GM23338 (cell line): ENCODE data around the gene RAX2. TPM values are rescaled to one million over a fixed set of nuclear protein-coding genes. Genes with fewer than 3 reads are reported as not detected.

ENCODE experiments used
- ATAC-seq: fragments of 200-7000 bp; cut with Tn5 transposase; 3 replicates; pipeline ENCODE4 v1.9.1; 2020
- DNase-seq: peaks from one replicate; pipeline ENCODE4 v3.0.0-alpha.2; 2015; ENCODE audit warnings: low spot score
- H2AFZ ChIP-seq: fragments of 200-600 bp; sonication (generic); 2 replicates; pipeline ENCODE4 v1.8.0; 2016; ENCODE audit warnings: antibody characterized with exemption, mild to moderate bottlenecking, moderate library complexity
- H3F3A ChIP-seq: fragments of 200-600 bp; sonication (generic); replicated peaks from 2 replicates; pipeline ENCODE4 v1.8.0; 2017; ENCODE audit warnings: antibody characterized with exemption, mixed run types, low read depth
- H3K27ac ChIP-seq: fragments of 200-600 bp; sonication (generic); 2 replicates; pipeline ENCODE4 v1.6.1; 2016; ENCODE audit warnings: low read depth
- H3K27me3 ChIP-seq: fragments of 200-600 bp; sonication (generic); 2 replicates; pipeline ENCODE4 v1.8.0; 2016; ENCODE audit warnings: mild to moderate bottlenecking, mixed run types, moderate library complexity; ENCODE audit not compliant: insufficient read depth
- H3K36me3 ChIP-seq: fragments of 200-600 bp; sonication (generic); 2 replicates; pipeline ENCODE4 v1.8.0; 2016; ENCODE audit warnings: mild to moderate bottlenecking; ENCODE audit not compliant: insufficient read depth
- H3K4me1 ChIP-seq: fragments of 200-600 bp; sonication (generic); 2 replicates; pipeline ENCODE4 v1.8.0; 2016; ENCODE audit warnings: mild to moderate bottlenecking, moderate library complexity; ENCODE audit not compliant: insufficient read depth
- H3K4me2 ChIP-seq: fragments of 200-600 bp; sonication (generic); 2 replicates; pipeline ENCODE4 v1.7.1; 2017; ENCODE audit warnings: mixed run types
- H3K4me3 ChIP-seq: fragments of 200-600 bp; sonication (generic); 2 replicates; pipeline ENCODE4 v1.6.1; 2016; ENCODE audit warnings: mixed run types
- H3K79me2 ChIP-seq: fragments of 200-600 bp; sonication (generic); replicated peaks from 2 replicates; pipeline ENCODE4 v1.8.0; 2017; ENCODE audit warnings: mild to moderate bottlenecking; ENCODE audit not compliant: insufficient read depth
- H3K9me2 ChIP-seq: fragments of 200-600 bp; sonication (generic); 2 replicates; pipeline ENCODE4 v1.8.0; 2017; ENCODE audit not compliant: insufficient read depth
- H4K20me1 ChIP-seq: fragments of 200-600 bp; sonication (generic); replicated peaks from 2 replicates; pipeline ENCODE4 v1.8.0; 2017; ENCODE audit warnings: mild to moderate bottlenecking; ENCODE audit not compliant: insufficient read depth
- H3K27ac Mint-ChIP-seq: 2 replicates; pipeline ENCODE4 v1.8.0; 2020; ENCODE audit warnings: inconsistent platforms, mild to moderate bottlenecking, moderate library complexity, mixed read lengths
- H3K27me3 Mint-ChIP-seq: 3 replicates; pipeline ENCODE4 v1.8.0; 2022; ENCODE audit warnings: low read depth, mild to moderate bottlenecking, moderate library complexity, mixed read lengths, inconsistent platforms; ENCODE audit not compliant: insufficient read depth, poor library complexity
- H3K36me3 Mint-ChIP-seq: 3 replicates; pipeline ENCODE4 v1.8.0; 2021; ENCODE audit warnings: low read depth, mild to moderate bottlenecking, inconsistent platforms, moderate library complexity, mixed read lengths
- H3K4me1 Mint-ChIP-seq: 3 replicates; pipeline ENCODE4 v1.8.0; 2020; ENCODE audit warnings: mild to moderate bottlenecking, inconsistent platforms, mixed read lengths
- H3K4me3 Mint-ChIP-seq: 3 replicates; pipeline ENCODE4 v1.8.0; 2021; ENCODE audit warnings: moderate library complexity, mild to moderate bottlenecking, inconsistent platforms, mixed read lengths
- H3K9me3 Mint-ChIP-seq: 3 replicates; pipeline ENCODE4 v1.8.0; 2020; ENCODE audit warnings: moderate library complexity, mild to moderate bottlenecking, inconsistent platforms, mixed read lengths
- CREB1 ChIP-seq: fragments of 250-450 bp; sonication (Bioruptor Pico); IDR thresholded peaks from 2 replicates; pipeline ENCODE4 v1.5.0; 2020; ENCODE audit warnings: low read depth, mild to moderate bottlenecking, moderate library complexity
- CTCF ChIP-seq, 2 experiments: fragments of 200-600 bp in 1 of 2; sonication (generic) in 1 of 2; conservative IDR thresholded peaks; 2 replicates each; pipeline versions ENCODE4 v1.5.1 to v1.6.1; 2016 to 2017; ENCODE audit warnings: antibody characterized with exemption in 2 of 2, low read depth in 2 of 2, mild to moderate bottlenecking in 2 of 2, moderate library complexity in 1 of 2
- EZH2phosphoT487 ChIP-seq: fragments of 200-600 bp; sonication (generic); IDR thresholded peaks from one replicate; pipeline ENCODE4 v1.8.1; 2018; ENCODE audit warnings: antibody characterized with exemption; ENCODE audit not compliant: unreplicated experiment
- JUNB ChIP-seq: IDR thresholded peaks from one replicate; pipeline ENCODE4 v1.6.1; 2016; ENCODE audit warnings: antibody characterized with exemption; ENCODE audit not compliant: unreplicated experiment
- NANOG ChIP-seq: IDR thresholded peaks from 2 replicates; pipeline ENCODE4 v1.6.1; 2016; ENCODE audit warnings: antibody characterized with exemption, borderline replicate concordance
- REST ChIP-seq: IDR thresholded peaks from one replicate; pipeline ENCODE4 v1.6.1; 2018; ENCODE audit warnings: antibody characterized with exemption; ENCODE audit not compliant: unreplicated experiment
- STAT1 ChIP-seq: IDR thresholded peaks from one replicate; pipeline ENCODE4 v1.6.1; 2016; ENCODE audit warnings: antibody characterized with exemption; ENCODE audit not compliant: unreplicated experiment
- ZNF331 ChIP-seq: fragments of 250-450 bp; sonication (Bioruptor Pico); IDR thresholded peaks from 2 replicates; pipeline ENCODE4 v1.5.0; 2020; ENCODE audit warnings: low read depth, mild to moderate bottlenecking, moderate library complexity
- ZNF462 ChIP-seq: fragments of 250-450 bp; sonication (Bioruptor Pico); IDR thresholded peaks from 2 replicates; pipeline ENCODE4 v1.5.0; 2020; ENCODE audit warnings: mild to moderate bottlenecking, moderate library complexity
- polyA plus RNA-seq: library from polyadenylated mRNA; unstranded; fragments of >200 nt; fragmentation: Nextera tagmentation; extraction: Ambion mirVana; gene quantifications from 2 replicates; pipeline ENCODE4 v1.2.1, GENCODE V29; 2016
- total RNA-seq: library from RNA; depleted of rRNA; stranded (reverse); fragments of >200 nt; shearing (Covaris generic); gene quantifications from 2 replicates; pipeline ENCODE4 v1.2.3, GENCODE V29; 2014

RAX2 gene
- total and polyA plus RNA-seq, 2 experiments from 2014 or later, result 0.13 TPM; not detected in 1

- Histone ChIP-seq H3K4me2 (no peak overlapping the region), H2AFZ (no peak overlapping the region), H3K4me1 (no peaks in the 10 kb centered on the region), H3K9me2 (no peaks in the 10 kb centered on the region), H3K4me3 (no peak overlapping the region), H3K27me3 (no peaks in the 10 kb centered on the region), H3K79me2 (no peaks in the 10 kb centered on the region), H4K20me1 (no peaks in the 10 kb centered on the region; the same call in 1 of the 2 replicates), H3K27ac (no peak overlapping the region), H3K36me3 (no peaks in the 10 kb centered on the region), H3F3A (0 out of 2 replicates have a peak, but pooled peaks cover 4% of the 10 kb centered on the region)
- TF ChIP-seq EZH2phosphoT487 (no peak), CTCF (conservative IDR thresholded peaks at IDR 0.05; ENCODE audit: low read depth in 2 of 2) (no peak), STAT1 (no peak), ZNF331 (no peak), ZNF462 (CRISPR knock-in tag) (no peak), REST (no peak), NANOG (no peak), CREB1 (no peak), JUNB (no peak)
- Mint-ChIP-seq H3K4me3 (no peak overlapping the region), H3K4me1 (peaks cover 8% of the 10 kb centered on the region), H3K36me3 (peaks cover 9% of the 10 kb centered on the region), H3K9me3 (no peaks in the 10 kb centered on the region; the same call in 1 of the 3 replicates), H3K27ac (no peak overlapping the region), H3K27me3 (peaks cover 7% of the 10 kb centered on the region)
- DNase-seq (no peak), ATAC-seq (peak; percentile 18)
Observed at GRCh38 chr19:3770136-3770999, 1.7 kb downstream of the RAX2 start.
